Right lobe of liver (tissue), 6 donors: Measurements from ENCODE around the gene CREB5. TPM values are rescaled to one million over a fixed set of nuclear protein-coding genes. Genes with fewer than 3 reads are reported as not detected.

Experiments used
- ATAC-seq, 4 donors: fragments of 200-7000 bp; cut with Tn5 transposase; one replicate each; pipeline ENCODE4 v1.9.1; 2020; ENCODE audit warnings: mild to moderate bottlenecking in 4 of 4, moderate library complexity in 4 of 4
- DNase-seq, 3 donors: peaks; one replicate each; pipeline ENCODE4 v3.0.0-alpha.2; 2020
- H3K27ac ChIP-seq, 3 donors: fragments of 200-600 bp; one replicate each; pipeline ENCODE4 v1.8.0; 2022
- H3K27me3 ChIP-seq, 2 donors: fragments of 200-600 bp; one replicate each; pipeline ENCODE4 v1.8.0; 2022
- H3K36me3 ChIP-seq, 4 donors: fragments of 200-600 bp; sonication (generic) in 1 of 4; one replicate each; pipeline versions ENCODE4 v1.5.1 to v1.8.0; 2017 to 2022; ENCODE audit warnings: control low read depth in 1 of 4
- H3K4me1 ChIP-seq, 4 donors: fragments of 200-600 bp; sonication (generic) in 1 of 4; one replicate each; pipeline versions ENCODE4 v1.5.1 to v1.8.0; 2017 to 2022; ENCODE audit warnings: control low read depth in 1 of 4
- H3K4me3 ChIP-seq, 3 donors: fragments of 200-600 bp; one replicate each; pipeline ENCODE4 v1.8.0; 2022
- H3K9me3 ChIP-seq, 4 donors: fragments of 200-600 bp; sonication (generic) in 1 of 4; one replicate each; pipeline versions ENCODE4 v1.5.1 to v1.8.0; 2017 to 2022; ENCODE audit warnings: control low read depth in 1 of 4
- POLR2A ChIP-seq: fragments of 450-650 bp; IDR thresholded peaks from one replicate; pipeline ENCODE4 v1.6.1; 2017; ENCODE audit warnings: antibody characterized with exemption, mild to moderate bottlenecking
- WGBS: methylation state at CpG from one replicate; pipeline ENCODE4 v1.1.6; 2018; ENCODE audit warnings: low coverage, low lambda C conversion rate; ENCODE audit not compliant: insufficient coverage; ENCODE audit errors: missing lambda C conversion rate; 5-methylcytosine and 5-hydroxymethylcytosine counted together
- intact Hi-C, 2 donors: fragments of 100-400 bp; cut with DNase I; formaldehyde crosslinking; loops; one replicate each; pipeline versions ENCODE4 v1.11.2 to v1.14.1; 2022
- total RNA-seq, 6 experiments: library from RNA; depleted of rRNA in 2 of 6; stranded (reverse); fragments of >200 nt in 2 of 6; fragmentation: NEBNext Ultra II Directional in 3 of 6; extraction: Animal tissue kit (Norgen Biotek cat#: 25700) in 3 of 6; gene quantifications; one replicate each; pipeline versions ENCODE4 v1.1.0 to v1.2.4, GENCODE V29; 2016 to 2023
- TF ChIP-seq, protein P1 (sequence below), 4 donors: fragments of 200-600 bp in 3 of 4; fragments of 450-650 bp in 1 of 4; IDR thresholded peaks; one replicate each; pipeline versions ENCODE4 v1.5.1 to v1.8.0; 2016 to 2022; ENCODE audit warnings: antibody characterized with exemption in 4 of 4, mild to moderate bottlenecking in 2 of 4
- donor health status: DM: no; HTN: yes; CAD: no.
- donor health status: DM: no; HTN: no; CAD: no.
- donor health status: DM: no; HTN: no; CAD: no.
- donor health status: DM: no; HTN: yes; CAD: no.
- donor health status: DM: no; HTN: yes; CAD: no.

CREB5 gene
- total RNA-seq, 6 experiments from 2014 or later: 0.48 to 6.3 (median 1.4) TPM

DNA sequence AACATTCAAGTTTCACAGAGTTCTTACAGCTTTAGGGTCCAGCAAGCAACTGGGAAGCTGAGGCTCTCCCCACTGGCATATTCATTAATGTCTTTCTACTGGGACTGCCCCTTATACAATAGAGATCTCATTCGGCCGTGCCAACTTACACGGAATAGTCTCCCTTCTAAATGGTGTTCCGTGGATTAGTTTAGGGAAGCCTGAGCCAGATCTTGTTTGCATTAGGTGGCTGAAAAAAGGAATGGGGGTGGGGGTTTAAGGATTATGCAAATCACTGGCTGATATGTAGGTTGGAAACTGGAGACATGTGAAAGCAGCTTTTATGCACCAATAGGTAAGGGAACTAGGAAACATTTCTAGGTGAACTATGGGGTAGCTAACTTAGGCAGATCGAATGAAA, 327.5 kb downstream of the CREB5 start:
- no peak overlapping the region for H3K27ac ChIP-seq
- no peaks in the 10 kb centered on the region for H3K9me3 ChIP-seq
- no peak for TF ChIP-seq POLR2A
- TF ChIP-seq, protein P1, sequence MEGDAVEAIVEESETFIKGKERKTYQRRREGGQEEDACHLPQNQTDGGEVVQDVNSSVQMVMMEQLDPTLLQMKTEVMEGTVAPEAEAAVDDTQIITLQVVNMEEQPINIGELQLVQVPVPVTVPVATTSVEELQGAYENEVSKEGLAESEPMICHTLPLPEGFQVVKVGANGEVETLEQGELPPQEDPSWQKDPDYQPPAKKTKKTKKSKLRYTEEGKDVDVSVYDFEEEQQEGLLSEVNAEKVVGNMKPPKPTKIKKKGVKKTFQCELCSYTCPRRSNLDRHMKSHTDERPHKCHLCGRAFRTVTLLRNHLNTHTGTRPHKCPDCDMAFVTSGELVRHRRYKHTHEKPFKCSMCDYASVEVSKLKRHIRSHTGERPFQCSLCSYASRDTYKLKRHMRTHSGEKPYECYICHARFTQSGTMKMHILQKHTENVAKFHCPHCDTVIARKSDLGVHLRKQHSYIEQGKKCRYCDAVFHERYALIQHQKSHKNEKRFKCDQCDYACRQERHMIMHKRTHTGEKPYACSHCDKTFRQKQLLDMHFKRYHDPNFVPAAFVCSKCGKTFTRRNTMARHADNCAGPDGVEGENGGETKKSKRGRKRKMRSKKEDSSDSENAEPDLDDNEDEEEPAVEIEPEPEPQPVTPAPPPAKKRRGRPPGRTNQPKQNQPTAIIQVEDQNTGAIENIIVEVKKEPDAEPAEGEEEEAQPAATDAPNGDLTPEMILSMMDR (IDR thresholded peaks at IDR 0.05): no peak
- no peaks in the 10 kb centered on the region for H3K27me3 ChIP-seq
- H3K4me1 ChIP-seq: no peaks in the 10 kb centered on the region
- no peak for ATAC-seq
- WGBS: 35% methylated on average over 5 of the region's 5 CpGs
- no peak for DNase-seq
- H3K36me3 ChIP-seq: no peaks in the 10 kb centered on the region
- H3K4me3 ChIP-seq: no peak overlapping the region
- intact Hi-C loops: no loop called here

DNA sequence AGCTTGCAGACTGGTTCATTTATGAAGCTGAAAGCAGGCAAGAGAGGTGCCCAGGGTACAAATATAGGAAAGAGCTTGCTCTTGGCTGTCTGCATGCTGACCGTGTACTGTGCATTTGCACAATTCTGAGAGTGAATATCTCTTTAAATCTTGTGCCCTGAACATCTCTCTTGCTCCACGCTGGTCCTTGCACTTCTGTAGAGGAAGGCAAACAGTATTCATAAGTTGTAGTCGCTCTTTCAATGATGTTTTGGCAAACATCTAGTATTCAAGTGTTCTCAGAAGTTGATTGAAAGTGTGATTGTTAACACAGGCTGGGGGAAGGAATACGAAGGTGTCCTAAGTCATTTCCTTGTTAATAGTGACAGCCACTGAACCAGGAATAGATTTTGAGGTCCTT, 332.6 kb downstream of the CREB5 start:
- Histone ChIP-seq H3K27me3 (no peaks in the 10 kb centered on the region), H3K4me3 (no peak overlapping the region), H3K27ac (no peak overlapping the region), H3K9me3 (no peaks in the 10 kb centered on the region), H3K36me3 (no peaks in the 10 kb centered on the region), H3K4me1 (no peaks in the 10 kb centered on the region)
- WGBS: 43% methylated on average over 4 of the region's 4 CpGs
- TF ChIP-seq, protein P1 (IDR thresholded peaks at IDR 0.05): no peak
- no peak for TF ChIP-seq POLR2A
- no peak for DNase-seq
- ATAC-seq: no peak
- intact Hi-C loops: no loop called here

DNA sequence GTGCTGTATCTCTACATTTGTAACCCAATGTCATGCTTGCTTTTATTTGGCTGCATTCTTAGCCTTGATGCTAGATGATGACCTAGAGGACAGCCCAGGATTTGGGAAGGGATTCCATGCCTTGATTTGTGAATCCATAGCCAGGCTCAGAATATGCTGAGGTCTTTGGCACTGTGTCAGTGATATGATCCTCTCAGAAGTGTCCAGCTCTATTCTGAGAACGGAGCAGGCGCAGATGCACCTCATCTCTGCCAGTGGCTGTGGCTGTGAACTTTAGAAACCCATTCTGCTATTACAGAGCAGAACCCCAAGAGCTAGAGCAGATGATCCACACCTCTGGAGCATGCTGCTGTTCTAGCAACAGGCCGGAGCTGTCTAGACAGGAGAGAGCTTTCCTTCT, 333.0 kb downstream of the CREB5 start:
- DNase-seq: no peak
- H3K4me1 ChIP-seq: no peaks in the 10 kb centered on the region
- no peak for ATAC-seq
- no peaks in the 10 kb centered on the region for H3K9me3 ChIP-seq
- intact Hi-C loops: no loop called here
- no peaks in the 10 kb centered on the region for H3K36me3 ChIP-seq
- no peaks in the 10 kb centered on the region for H3K27me3 ChIP-seq
- no peak overlapping the region for H3K4me3 ChIP-seq
- no peak for TF ChIP-seq POLR2A
- TF ChIP-seq, protein P1 (IDR thresholded peaks at IDR 0.05): no peak
- no peak overlapping the region for H3K27ac ChIP-seq
- 45% methylated on average over 1 of the region's 3 CpGs for WGBS

DNA sequence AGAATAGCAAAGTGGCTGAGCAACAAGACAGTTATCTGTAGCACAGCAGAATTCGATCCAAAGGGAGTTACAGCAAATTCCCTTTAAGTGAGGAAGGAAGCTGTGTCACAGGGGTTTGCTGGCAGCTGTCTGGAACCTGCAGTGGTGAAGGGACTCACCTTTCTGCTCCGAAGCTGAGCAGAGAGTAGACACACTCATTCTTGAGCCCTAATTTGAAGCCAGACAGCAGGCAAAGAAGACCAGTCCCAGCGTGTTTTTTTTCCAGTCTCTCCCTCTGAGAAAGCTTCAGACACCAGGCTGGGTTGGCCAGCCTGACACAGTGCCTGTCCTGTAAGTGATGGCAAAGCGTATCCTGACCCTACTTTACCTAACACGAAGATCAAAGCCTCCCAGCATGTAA, 335.1 kb downstream of the CREB5 start:
- TF ChIP-seq, protein P1 (IDR thresholded peaks at IDR 0.05): no peak
- TF ChIP-seq POLR2A: no peak
- DNase-seq (no peak), ATAC-seq (no peak)
- Histone ChIP-seq H3K4me3 (no peak overlapping the region), H3K27me3 (no peaks in the 10 kb centered on the region), H3K27ac (no peak overlapping the region), H3K36me3 (no peaks in the 10 kb centered on the region), H3K9me3 (no peaks in the 10 kb centered on the region), H3K4me1 (no peaks in the 10 kb centered on the region)
- WGBS: 35% methylated on average over 4 of the region's 5 CpGs
- intact Hi-C loops: no loop called here

DNA sequence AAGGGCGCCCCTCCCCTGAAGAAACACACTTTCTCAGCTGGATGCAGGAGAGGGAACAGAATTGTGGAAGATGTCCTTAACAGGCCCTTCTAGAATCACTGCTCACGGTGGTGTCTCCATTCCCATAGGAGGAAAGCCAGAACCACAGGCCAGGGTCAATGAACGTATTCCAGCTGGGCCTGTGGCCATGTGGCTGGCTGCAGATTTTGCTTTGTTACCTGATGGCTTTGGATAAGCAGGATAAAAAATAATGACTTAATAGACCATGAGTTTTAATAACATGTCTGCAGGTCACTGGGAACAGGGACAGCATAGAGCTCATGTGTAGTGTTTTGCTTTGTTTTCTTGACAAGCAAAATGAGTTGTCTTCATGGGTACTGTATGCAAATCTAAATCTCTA, 335.5 kb downstream of the CREB5 start:
- H3K27me3 ChIP-seq: no peaks in the 10 kb centered on the region
- TF ChIP-seq POLR2A: no peak
- TF ChIP-seq, protein P1 (IDR thresholded peaks at IDR 0.05): no peak
- H3K36me3 ChIP-seq: no peaks in the 10 kb centered on the region
- H3K27ac ChIP-seq: no peak overlapping the region
- H3K4me3 ChIP-seq: no peak overlapping the region
- no peaks in the 10 kb centered on the region for H3K9me3 ChIP-seq
- ATAC-seq: no peak
- intact Hi-C loops: no loop called here
- WGBS: 67% methylated on average over 3 of the region's 3 CpGs
- no peak for DNase-seq
- no peaks in the 10 kb centered on the region for H3K4me1 ChIP-seq
